Endothelial cell of umbilical vein (primary cell): ENCODE measurements around the gene ADARB2. TPM values are rescaled to one million over a fixed set of nuclear protein-coding genes. Genes with fewer than 3 reads are reported as not detected.

ENCODE experiments used
- BruUV-seq: library from RNA; stranded (reverse); fragments of 400-500 nt; replicated peaks from 2 replicates; lab custom pipeline; 2021; lab: Mats Ljungman, UMichigan
- CTCF ChIA-PET: fragments of 300-600, 350-600 bp; sonication (Branson Sonifier 250); formaldehyde crosslinking; loops from one replicate; lab custom pipeline; 2021; ENCODE audit warnings: antibody characterized with exemption, inconsistent platforms; lab: Charles Lee
- POLR2A ChIA-PET: fragments of 300-600, 350-600 bp; sonication (Branson Sonifier 250); formaldehyde crosslinking; loops from one replicate; lab custom pipeline; 2021; ENCODE audit warnings: antibody characterized with exemption, inconsistent platforms; lab: Charles Lee
- DNase-seq: peaks from one replicate; pipeline ENCODE4 v3.0.0-alpha.2; 2011; ENCODE audit warnings: low read depth, low spot score
- FAIRE-seq: peaks from 2 replicates; lab custom pipeline; 2011; peaks lifted over from hg19 to GRCh38; lab: Jason Lieb, UNC
- H2AFZ ChIP-seq: 2 replicates; pipeline ENCODE4 v1.6.0; 2012; ENCODE audit warnings: low read depth, low read length, control low read depth, inconsistent platforms
- H3K27ac ChIP-seq: 2 replicates; pipeline ENCODE4 v1.5.1; 2011; ENCODE audit warnings: low read depth, mild to moderate bottlenecking, control low read depth, low read length, moderate library complexity; ENCODE audit not compliant: insufficient read depth
- H3K27me3 ChIP-seq, 2 experiments: 2 replicates each; pipeline versions ENCODE4 v1.6.0 to v1.6.1; 2011; ENCODE audit warnings: low read length in 2 of 2, mixed read lengths in 1 of 2; ENCODE audit not compliant: control insufficient read depth in 2 of 2, insufficient read depth in 2 of 2
- H3K36me3 ChIP-seq, 2 experiments: 2 replicates in 1 of 2; 3 replicates in 1 of 2; pipeline ENCODE4 v1.5.1; 2011; ENCODE audit warnings: low read length in 2 of 2, mild to moderate bottlenecking in 1 of 2, moderate library complexity in 1 of 2; ENCODE audit not compliant: control insufficient read depth in 2 of 2, insufficient read depth in 2 of 2; ENCODE audit errors: extremely low read depth in 1 of 2
- H3K4me1 ChIP-seq: 3 replicates; pipeline ENCODE4 v1.5.1; 2011; ENCODE audit warnings: mild to moderate bottlenecking, low read length; ENCODE audit not compliant: control insufficient read depth, insufficient read depth; ENCODE audit errors: extremely low read depth
- H3K4me2 ChIP-seq: 2 replicates; pipeline ENCODE4 v1.6.1; 2011; ENCODE audit warnings: low read length, control low read depth, mixed read lengths; ENCODE audit not compliant: insufficient read depth
- H3K4me3 ChIP-seq, 3 experiments: fragments of 200-600 bp in 1 of 3; sonication (generic), shearing (Covaris generic) in 1 of 3; replicated peaks in 1 of 3; 2 replicates each; pipeline ENCODE4 v1.5.1; 2011 to 2016; ENCODE audit warnings: control low read depth in 3 of 3, low read length in 3 of 3, mild to moderate bottlenecking in 2 of 3, inconsistent platforms in 1 of 3, low read depth in 1 of 3, moderate library complexity in 1 of 3; ENCODE audit not compliant: insufficient read depth in 1 of 3
- H3K79me2 ChIP-seq: 2 replicates; pipeline ENCODE4 v1.6.0; 2012; ENCODE audit warnings: low read length, inconsistent platforms; ENCODE audit not compliant: control insufficient read depth, insufficient read depth
- H3K9ac ChIP-seq: replicated peaks from 2 replicates; pipeline ENCODE3; 2011; ENCODE audit warnings: low read length, control low read depth; ENCODE audit not compliant: insufficient read depth; ENCODE audit errors: extremely low read depth
- H3K9me1 ChIP-seq: replicated peaks from 3 replicates; pipeline ENCODE4 v1.6.0; 2011; ENCODE audit warnings: mild to moderate bottlenecking, low read length; ENCODE audit not compliant: control insufficient read depth, insufficient read depth; ENCODE audit errors: extremely low read depth
- H3K9me3 ChIP-seq: replicated peaks from 2 replicates; pipeline ENCODE4 v1.5.1; 2012; ENCODE audit warnings: low read length, inconsistent platforms; ENCODE audit not compliant: control insufficient read depth, insufficient read depth
- H4K20me1 ChIP-seq: replicated peaks from 2 replicates; pipeline ENCODE3; 2011; ENCODE audit warnings: mild to moderate bottlenecking, low read length; ENCODE audit not compliant: control insufficient read depth, insufficient read depth; ENCODE audit errors: extremely low read depth
- CTCF ChIP-seq, 2 donors: IDR thresholded peaks; 1 replicate in 1 of 2; 2 replicates in 1 of 2; pipeline ENCODE4 v1.5.1; 2011; ENCODE audit warnings: low read length in 2 of 2, mild to moderate bottlenecking in 2 of 2, moderate library complexity in 2 of 2, control low read depth in 1 of 2, inconsistent platforms in 1 of 2, low read depth in 1 of 2; ENCODE audit not compliant: insufficient read depth in 1 of 2; ENCODE audit errors: extremely low read depth in 1 of 2
- EZH2 ChIP-seq: IDR thresholded peaks from 2 replicates; pipeline ENCODE4 v1.6.1; 2012; ENCODE audit warnings: borderline replicate concordance, low read depth, mild to moderate bottlenecking, moderate library complexity, low read length, inconsistent platforms; ENCODE audit not compliant: severe bottlenecking
- FOS ChIP-seq: IDR thresholded peaks from 2 replicates; pipeline ENCODE4 v1.6.1; 2011; ENCODE audit warnings: mild to moderate bottlenecking, low read length, moderate library complexity, borderline replicate concordance; ENCODE audit not compliant: insufficient read depth
- GATA2 ChIP-seq: IDR thresholded peaks from 2 replicates; pipeline ENCODE4 v1.7.0; 2011; ENCODE audit warnings: low read depth, mild to moderate bottlenecking, moderate library complexity, mixed read lengths, low read length; ENCODE audit not compliant: insufficient read length, insufficient read depth
- JUN ChIP-seq: IDR thresholded peaks from 2 replicates; pipeline ENCODE4 v1.6.1; 2011; ENCODE audit warnings: borderline replicate concordance, low read depth; ENCODE audit not compliant: insufficient read length, insufficient read depth
- MAX ChIP-seq: IDR thresholded peaks from 2 replicates; pipeline ENCODE4 v1.6.1; 2011; ENCODE audit not compliant: insufficient read depth, insufficient read length
- MYC ChIP-seq: IDR thresholded peaks from one replicate; pipeline ENCODE4 v1.6.1; 2011; ENCODE audit warnings: mild to moderate bottlenecking, low read depth, low read length
- POLR2A ChIP-seq: IDR thresholded peaks from 2 replicates; pipeline ENCODE4 v1.6.1; 2012; ENCODE audit warnings: low read depth, mild to moderate bottlenecking, control low read depth, low read length
- POLR2AphosphoS5 ChIP-seq: IDR thresholded peaks from 2 replicates; pipeline ENCODE4 v1.6.1; 2012; ENCODE audit warnings: low read depth, mild to moderate bottlenecking, control low read depth, low read length, moderate library complexity; ENCODE audit not compliant: insufficient read depth
- dilution Hi-C: fragments of 300-500 bp; cut with MboI; formaldehyde crosslinking; loops from one replicate; pipeline ENCODE4 v1.15.0; 2019; ENCODE audit warnings: low sequenced_read_pairs; ENCODE audit not compliant: extremely low pct_ligation_motif_present
- intact Hi-C: fragments of 100-400 bp; cut with micrococcal nuclease; formaldehyde crosslinking; loops from one replicate; pipeline ENCODE4 v1.10.0; 2022
- polyA plus RNA-seq, 4 experiments: library from polyadenylated mRNA; depleted of rRNA in 3 of 4; stranded (reverse) in 3 of 4; unstranded in 1 of 4; fragments of >200 nt; gene quantifications; 2 replicates each; pipeline versions ENCODE4 v1.2.1 to v1.2.3, GENCODE V29; 2011 to 2012; ENCODE audit warnings: missing spikeins in 1 of 4
- total RNA-seq: library from RNA; stranded (reverse); gene quantifications from 2 replicates; pipeline ENCODE4 v1.2.3, GENCODE V29; 2021

Gene ADARB2
- total and polyA plus RNA-seq, 2 donors (not counting 3 experiments of a cell fraction or from before 2014, with no cell fraction given) = not detected

DNA sequence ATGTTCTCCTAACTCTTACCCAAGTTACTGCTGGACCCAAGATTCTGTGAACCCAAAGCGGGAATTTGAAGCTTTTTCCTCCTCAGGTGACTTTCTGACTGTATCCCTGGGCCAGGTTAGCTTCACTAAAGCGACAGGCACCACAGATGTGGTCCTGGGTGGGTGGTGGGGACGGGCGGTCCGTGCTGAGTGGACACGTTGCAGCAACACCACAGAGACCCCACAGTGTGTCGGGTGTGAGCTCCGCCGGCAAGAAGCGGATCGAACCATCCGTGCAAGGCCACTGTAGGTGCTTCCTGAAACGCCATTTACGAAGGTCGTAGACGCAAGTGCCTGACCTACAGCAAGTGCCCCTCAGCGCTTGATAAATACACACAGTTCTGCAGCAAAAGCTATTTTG is 325.9 kb downstream of the ADARB2 start:
- H3K9ac ChIP-seq = no peak overlapping the region
- no TSS peak for BruUV-seq
- no peaks in the 10 kb centered on the region for H3K9me1 ChIP-seq
- H3K27me3 ChIP-seq = no peaks in the 10 kb centered on the region
- ChIA-PET CTCF (no interaction called here), POLR2A (no interaction called here)
- H3K79me2 ChIP-seq = no peaks in the 10 kb centered on the region
- H3K4me2 ChIP-seq = no peak overlapping the region
- H2AFZ ChIP-seq = no peak overlapping the region
- FAIRE-seq = no peak
- H3K36me3 ChIP-seq = no peaks in the 10 kb centered on the region
- peaks cover 2% of the 10 kb centered on the region for H3K9me3 ChIP-seq
- H3K4me3 ChIP-seq = no peak overlapping the region
- no peak for DNase-seq
- no peaks in the 10 kb centered on the region for H4K20me1 ChIP-seq
- TF ChIP-seq MAX (no peak), GATA2 (no peak), JUN (no peak)
- H3K27ac ChIP-seq = no peak overlapping the region
- intact Hi-C loops = no loop called here
- dilution Hi-C loops = no loop called here
- no peaks in the 10 kb centered on the region for H3K4me1 ChIP-seq

DNA sequence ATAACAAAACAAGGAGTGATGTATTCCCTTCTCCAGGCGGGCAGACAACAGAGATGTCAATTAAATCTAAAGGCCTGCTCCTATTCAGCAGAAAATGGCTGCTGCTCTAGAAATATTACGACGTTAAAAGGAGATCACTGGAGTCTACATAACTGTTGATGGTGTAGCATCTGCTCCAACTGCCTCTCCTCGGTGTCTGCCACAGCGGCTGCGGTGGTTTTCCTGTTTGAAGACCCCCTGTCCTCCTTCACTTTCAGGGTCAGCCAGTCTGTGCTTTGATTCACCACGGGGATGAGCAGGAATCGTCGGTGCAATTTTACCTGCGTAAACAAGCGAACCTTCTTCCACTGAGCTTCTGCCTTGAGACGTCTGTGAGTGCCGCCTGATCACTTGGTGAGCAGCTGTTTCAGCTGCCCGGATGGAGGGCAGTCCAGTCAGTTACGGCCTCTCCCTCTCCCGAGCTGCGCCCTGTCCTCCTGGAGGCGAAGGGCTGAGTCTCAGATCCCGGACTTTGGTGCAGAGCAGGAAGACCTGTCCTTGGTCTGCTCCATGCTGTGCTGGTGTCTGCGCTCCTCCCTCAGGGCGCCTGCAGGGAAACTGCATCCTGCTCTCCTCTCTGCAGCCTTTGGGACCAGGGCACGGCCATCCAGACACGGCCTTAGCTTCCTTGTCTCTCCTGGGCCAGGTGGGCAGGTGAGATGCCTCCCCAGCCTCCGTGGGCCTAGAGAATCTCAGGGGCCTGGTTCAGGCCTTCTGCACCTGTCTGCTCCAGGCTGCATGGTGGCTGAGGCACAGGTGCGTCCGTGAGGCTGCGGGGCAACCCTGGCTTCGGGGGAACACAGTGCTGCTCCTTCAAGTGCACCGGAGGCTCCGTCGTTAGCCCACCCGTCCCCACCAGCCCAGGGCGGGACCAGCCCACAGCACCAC is 326.6 kb downstream of the ADARB2 start:
- Histone ChIP-seq H3K27me3 (no peaks in the 10 kb centered on the region), H3K4me1 (no peaks in the 10 kb centered on the region), H3K9me1 (no peaks in the 10 kb centered on the region), H3K27ac (no peak overlapping the region), H4K20me1 (no peaks in the 10 kb centered on the region), H2AFZ (no peak overlapping the region), H3K9me3 (peaks cover 6% of the 10 kb centered on the region), H3K4me2 (no peak overlapping the region), H3K9ac (no peak overlapping the region), H3K36me3 (no peaks in the 10 kb centered on the region), H3K4me3 (no peak overlapping the region), H3K79me2 (no peaks in the 10 kb centered on the region)
- TF ChIP-seq POLR2AphosphoS5 (no peak), MYC (no peak), EZH2 (no peak), CTCF (IDR thresholded peaks at IDR 0.05; ENCODE audit: extremely low read depth in 1 of 2, insufficient read depth in 1 of 2, low read depth in 1 of 2, low read length in 2 of 2) (no peak), POLR2A (no peak), FOS (no peak), GATA2 (no peak), MAX (no peak), JUN (no peak)
- no peak for FAIRE-seq
- BruUV-seq = no TSS peak
- no peak for DNase-seq
- POLR2A ChIA-PET = no interaction called here
- CTCF ChIA-PET = no interaction called here
- intact Hi-C loops = no loop called here
- dilution Hi-C loops = no loop called here
